NCI-H510A treated with DMSO at 0.1 percent for 48 hours (cell line): ENCODE measurements around the gene WDR43.
"Not testable (repeated sequence)": the region's sequence is repeated elsewhere in the genome, so short reads cannot be mapped to it uniquely, and the experiment has no call there.

Experiments used
- DNase-seq: peaks from one replicate; lab custom pipeline; 2025; lab: John Stamatoyannopoulos, UW

The WDR43 gene

DNA sequence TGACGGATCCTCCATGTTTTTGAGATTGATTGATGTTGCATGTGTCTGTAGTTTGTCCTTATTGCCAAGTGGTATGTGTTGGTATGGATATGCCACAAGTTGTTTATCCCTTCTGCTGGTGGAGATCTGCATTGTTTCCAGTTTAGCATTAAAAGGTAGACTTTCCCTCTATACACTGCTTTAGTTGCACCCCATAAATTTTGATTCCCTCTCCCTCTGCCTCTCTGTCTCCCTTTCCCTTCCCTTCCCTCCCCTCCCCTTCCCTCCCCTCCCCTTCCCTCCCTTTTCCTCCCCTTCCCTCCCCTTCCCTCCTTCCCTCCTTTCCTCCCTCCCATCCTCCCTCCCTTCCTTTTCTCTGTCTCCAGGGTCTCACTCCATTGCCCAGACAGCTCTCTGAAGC, 68.0 kb downstream of the WDR43 start:
- DNase-seq: no peak

DNA sequence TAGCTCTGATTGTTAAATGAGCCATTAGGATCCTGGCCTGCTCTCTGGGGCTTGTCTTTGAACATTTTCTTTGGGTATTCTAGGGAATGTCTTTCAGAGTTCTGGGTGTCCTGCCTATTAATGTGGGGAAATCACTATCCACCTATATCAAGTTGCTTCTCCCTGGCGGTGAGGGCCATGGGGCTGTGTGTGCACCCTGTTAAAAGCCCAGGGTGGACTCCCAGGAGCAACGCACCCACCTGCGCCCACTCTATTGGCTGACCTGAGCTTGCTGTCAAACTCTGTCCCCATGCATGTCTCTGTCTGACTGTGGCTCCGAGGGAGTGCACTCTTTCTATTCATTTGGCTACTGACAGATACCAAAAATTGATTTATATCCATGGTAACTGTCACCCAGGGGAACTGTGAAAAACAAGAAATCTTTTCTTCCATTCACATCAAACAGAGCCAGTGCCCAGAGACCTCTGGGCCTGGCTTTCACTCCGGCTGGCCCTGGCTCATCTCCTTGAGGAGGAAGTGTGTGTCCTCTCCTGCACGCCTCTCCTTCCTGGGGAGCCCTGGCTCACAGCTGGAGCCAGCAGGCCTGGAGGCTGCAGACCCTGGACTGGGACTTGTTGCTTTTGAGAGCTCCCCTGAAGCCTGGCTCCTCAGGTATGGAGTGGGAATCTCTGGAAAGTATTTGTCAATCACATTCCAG, 76.1 kb downstream of the WDR43 start:
- no peak for DNase-seq

DNA sequence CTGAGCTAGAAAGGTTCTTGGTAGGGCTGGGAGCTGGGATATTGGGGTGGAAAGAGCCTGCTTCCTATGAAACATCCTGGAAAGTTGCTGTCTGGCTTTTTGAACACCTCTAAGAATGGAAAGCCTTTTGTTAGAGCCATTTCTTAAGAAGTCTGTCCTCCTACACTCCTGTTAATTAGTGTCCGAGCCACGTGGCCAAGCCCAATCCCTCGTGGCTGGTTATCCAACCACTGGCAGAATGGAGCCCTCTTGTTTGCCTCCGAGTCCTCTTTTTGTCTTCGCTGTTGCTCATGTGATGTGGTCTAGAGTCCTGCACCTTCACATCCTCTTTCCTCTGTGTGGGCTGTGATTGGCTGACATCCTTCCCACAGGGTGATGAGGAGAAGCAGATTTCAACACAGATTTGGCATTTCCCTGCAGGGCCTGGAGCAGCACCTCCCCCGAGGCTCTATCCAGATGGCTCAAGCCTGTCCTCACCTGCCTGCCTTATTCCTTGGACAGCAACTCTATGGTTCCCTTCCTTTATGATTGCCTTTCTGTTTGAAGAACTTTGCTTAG, 78.4 kb downstream of the WDR43 start:
- no peak for DNase-seq

DNA sequence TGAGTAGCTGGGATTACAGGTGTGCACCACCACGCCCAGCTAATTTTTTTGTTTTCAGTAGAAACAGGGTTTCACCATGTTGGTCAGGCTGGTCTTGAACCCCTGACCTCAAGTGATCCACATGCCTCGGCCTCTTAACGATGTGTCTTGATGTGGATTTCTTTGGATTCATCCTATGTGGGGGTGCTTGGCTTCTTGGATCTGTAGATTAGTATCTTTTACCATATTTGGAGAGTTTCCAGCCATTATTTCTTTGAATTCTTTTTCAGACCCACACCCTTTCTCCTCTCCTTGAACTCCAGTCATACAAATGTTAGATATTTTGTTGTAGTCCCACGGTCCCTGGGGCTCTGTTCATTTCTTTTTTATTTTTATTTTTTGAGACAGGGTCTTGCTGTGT, 79.8 kb downstream of the WDR43 start:
- DNase-seq: no peak

- no peak for DNase-seq
These were observed 81.2 kb downstream of the WDR43 start for GRCh38 chr2:28975671-28976070.

GRCh38 chr2:28976584-28976983, 82.1 kb downstream of the WDR43 start:
- DNase-seq: no peak

GRCh38 chr2:28977176-28977875, 82.9 kb downstream of the WDR43 start:
- no peak for DNase-seq

DNA sequence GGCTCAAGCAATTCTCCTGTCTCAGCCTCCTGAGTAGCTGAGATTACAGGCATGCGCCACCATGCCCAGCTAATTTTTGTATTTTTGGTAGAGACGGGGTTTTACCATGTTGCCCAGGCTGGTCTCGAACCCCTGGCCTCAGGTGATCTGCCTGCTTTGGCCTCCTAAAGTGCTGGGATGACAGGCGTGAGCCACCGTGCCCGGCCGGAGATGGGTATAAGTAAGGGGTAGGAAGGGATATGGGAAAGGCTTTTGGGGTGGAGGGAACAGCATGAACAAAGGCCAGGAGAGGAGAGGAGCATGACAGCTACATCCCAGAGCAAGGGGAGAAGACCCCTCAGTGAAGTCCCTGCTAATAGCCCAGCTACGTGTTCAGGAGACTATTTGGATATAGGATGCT, 83.5 kb downstream of the WDR43 start:
- DNase-seq: not testable (repeated sequence)

DNA sequence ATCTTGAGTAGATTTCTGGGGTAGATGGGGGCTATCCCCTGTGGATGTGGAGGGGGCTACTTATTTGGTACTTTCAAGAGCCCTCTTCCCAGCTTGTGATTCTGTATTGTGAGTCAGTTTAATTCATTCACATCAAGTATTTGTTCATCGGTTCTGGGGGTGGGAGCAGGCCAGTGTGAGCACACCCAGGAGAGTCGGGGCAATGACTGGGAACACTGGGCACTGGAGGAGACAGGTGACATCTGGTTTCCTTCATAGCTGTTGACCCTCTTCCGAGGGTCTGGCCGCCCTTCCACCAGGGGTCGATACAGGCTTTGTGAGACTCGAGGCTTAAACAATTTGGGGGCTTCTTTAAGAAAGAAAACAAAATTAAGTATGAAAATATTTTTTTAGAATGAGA, 84.1 kb downstream of the WDR43 start:
- no peak for DNase-seq

DNA sequence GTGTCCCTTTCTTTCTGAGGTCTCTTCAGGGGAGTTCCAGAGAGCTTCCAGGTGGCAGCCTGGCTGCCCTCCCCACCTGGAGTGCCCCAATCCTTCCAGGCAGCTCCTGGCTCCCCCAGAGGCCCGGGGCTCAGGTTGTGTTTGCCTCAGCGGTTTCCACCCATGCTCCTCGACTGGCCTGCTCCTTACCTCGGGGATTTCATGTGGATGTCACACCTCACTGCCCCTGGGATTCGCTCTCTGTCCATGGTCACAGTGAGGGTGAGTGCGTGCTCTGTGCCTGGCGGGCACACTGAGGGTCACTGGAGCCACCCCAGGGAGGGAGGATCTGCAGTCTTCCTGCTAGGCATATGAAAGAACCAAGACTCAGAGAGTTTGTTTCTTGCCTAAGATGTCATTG, 84.6 kb downstream of the WDR43 start:
- DNase-seq: no peak

- no peak for DNase-seq
These were observed 85.3 kb downstream of the WDR43 start for GRCh38 chr2:28979576-28980366.

- DNase-seq: no peak
These were observed 86.0 kb downstream of the WDR43 start for GRCh38 chr2:28980368-28981015.

GRCh38 chr2:28981016-28981441, 86.6 kb downstream of the WDR43 start, which contains the start of gene TOGARAM2:
TOGARAM2 (plus strand) TSS chr2:28981298; CDS start chr2:28994835, 13,537 bp downstream.
- peak; percentile 35 for DNase-seq

DNA sequence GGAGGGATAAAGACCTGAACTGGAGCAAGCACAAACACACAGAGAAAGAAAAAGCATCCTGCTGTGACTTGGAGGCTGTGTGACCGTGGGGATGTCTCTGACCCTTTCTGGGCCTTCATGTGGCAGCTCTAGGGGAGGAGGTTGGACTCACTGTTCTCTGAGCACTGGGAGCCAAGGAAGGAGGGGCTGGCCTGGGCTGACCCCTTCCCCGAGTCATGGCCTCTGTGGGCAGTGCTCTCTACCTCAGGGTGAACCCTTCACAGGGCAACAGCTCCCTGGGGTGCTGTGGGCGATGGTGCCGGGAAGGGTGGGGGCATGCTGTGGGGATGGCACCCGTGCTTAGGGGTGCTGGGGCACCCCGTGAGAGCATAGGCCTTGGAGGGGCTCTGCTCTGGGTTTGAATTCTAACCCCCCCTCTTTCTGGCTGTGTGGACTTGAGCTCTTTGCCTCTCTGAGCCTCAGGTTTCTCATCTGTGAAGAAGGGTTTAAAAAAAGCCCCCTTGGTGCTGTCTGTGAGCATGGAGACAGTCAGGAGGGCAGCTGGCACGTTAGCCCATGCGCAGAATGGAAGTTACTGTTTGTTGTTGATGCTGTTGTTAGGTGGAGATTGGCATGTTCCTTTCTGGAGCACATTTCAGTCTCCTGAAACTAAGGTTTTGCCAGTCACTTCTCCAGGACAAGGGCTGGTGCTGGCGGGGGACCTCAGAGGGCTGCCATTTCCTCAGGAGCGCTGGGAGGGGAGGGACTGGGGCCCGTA, 87.3 kb downstream of the WDR43 start:
- no peak for DNase-seq

DNA sequence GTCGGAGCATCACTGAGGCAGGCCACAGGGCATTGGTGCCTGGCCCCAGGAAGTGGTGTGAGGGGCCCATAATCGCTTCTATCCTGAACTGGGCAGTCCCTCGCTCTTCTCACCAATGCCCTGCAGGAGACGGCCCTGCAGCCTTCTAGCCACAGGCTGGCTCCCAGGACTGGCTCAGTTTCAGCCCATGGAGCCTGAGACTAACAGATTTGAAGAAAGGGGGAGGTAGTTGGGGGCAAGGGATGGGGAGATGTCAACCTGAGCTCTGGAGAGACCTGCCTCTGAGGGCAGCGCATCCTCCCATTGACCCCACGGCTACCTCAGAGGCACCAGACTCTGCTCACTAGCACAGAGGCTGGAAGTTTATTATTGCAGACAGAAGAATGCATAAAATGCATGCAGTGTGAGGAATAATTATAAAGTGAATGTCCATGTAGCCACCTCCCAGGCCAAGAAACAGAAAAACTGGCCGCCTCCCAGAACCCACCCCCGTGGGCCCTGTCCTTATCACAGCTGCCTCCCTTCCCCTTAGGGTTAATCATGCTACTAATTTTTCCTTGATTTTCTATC, 88.0 kb downstream of the WDR43 start:
- DNase-seq: no peak

DNA sequence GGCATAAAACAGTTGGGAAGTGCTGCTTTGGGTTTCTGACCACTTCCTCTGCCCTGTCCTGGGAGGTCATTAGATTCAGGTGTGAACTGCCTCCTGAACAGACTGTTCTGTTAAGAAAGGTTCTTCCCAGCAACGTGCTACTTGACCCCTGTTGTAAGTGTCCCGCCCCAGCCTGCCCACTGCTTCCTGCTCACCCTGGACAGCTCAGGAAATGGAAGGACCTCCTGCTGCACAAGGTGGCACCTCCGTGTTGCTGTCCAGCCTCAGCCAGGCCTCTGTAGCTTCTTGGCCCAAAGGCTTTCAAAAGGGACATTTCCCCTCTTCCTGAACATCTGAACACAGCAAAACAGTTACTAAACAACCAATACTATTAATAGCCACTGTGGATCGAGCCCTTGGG, 92.0 kb downstream of the WDR43 start:
- no peak for DNase-seq

DNA sequence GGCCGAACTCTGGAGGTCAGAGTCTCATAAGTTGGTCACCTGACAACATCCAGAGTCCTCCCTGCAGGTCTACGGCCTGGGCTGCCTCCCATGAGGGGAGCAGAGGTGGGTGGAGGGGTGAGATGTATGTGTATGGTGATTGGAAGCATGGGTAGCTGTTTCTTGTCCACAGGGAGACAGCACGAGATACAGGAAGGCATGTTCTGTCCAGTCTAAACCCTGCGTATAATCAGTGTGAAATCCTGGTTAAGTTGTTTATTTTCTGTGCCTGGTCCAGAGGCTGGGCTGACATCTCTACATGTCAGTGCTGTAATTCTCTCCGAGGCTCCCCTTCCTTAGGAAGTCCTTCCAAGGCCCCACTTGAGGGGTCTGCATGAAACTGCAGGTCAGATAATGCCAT, 95.5 kb downstream of the WDR43 start:
- DNase-seq: no peak

GRCh38 chr2:28990445-28990844, 96.0 kb downstream of the WDR43 start:
- no peak for DNase-seq

GRCh38 chr2:28991021-28991420, 96.6 kb downstream of the WDR43 start:
- DNase-seq: no peak

DNA sequence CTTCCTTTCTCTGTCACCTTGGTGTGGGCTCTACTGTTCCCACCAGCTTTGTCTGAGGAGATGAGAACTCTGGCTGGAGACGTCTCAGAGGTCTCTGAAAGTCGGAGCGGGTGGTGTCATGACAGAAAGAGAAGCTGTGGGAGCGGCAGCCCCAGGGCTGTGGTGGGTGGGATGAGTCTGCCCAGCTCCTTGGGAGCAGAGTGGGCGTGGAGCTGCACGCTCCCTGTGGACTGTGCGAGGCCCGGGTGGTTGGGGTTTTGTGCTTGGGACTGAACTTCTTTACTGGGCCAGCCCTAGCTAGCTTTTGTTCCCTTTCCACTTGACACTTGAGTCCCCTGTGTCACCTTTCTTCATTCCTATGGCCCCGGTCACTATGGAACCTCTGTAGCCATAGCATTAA, 97.0 kb downstream of the WDR43 start:
- no peak for DNase-seq
